HG03280 (cell line): Measurements from ENCODE around the gene PAQR4.

Experiments
- ATAC-seq: cut with Tn5 transposase; IDR thresholded peaks from one replicate; pipeline ENCODE4 v1.9.1; 2021; ENCODE audit warnings: mild to moderate bottlenecking, moderate library complexity; ENCODE audit not compliant: unreplicated experiment

The PAQR4 gene

DNA sequence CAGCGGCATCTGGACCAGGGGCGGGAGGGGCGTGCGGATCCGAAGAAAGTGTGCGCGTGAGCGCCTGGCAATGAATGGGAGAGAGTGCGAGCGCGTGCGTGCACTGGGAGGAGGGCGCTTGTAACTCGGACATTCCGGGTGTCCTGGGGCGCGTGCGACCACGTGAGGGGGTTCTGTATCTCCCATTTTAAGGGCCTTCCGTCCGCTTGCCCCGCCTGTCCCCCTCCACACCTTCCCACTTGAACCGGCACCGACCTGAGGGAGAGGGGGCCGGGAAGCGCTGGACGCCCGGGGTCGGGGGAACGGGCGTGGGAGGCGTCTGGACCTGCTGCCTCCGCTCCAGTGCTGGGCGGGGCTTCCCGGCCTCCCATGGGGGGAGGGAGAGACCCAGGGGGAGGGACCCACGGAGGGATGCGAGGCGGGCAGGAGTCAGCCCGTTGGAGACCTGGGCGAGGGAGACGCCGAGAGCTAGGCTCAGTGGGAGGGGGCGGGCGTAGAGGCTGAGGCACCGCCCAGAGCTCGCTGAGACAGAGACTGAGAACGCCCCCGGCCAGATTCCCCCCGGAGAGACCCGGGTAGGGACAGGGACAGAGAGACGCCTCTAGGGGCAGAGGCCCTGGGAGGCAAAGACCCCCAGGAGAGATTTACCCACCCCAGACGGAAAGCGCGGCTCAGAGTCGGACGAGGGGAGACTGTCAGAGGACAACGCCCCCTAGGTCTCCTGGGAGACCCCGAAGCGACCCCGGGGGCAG, 5.2 kb upstream of the PAQR4 start, which contains the start of gene KREMEN2:
Gene KREMEN2 (plus strand): TSS at position 553 of the 752 bp plus-strand sequence. CDS start 246 bp downstream, outside the sequence.
- no peak for ATAC-seq

DNA sequence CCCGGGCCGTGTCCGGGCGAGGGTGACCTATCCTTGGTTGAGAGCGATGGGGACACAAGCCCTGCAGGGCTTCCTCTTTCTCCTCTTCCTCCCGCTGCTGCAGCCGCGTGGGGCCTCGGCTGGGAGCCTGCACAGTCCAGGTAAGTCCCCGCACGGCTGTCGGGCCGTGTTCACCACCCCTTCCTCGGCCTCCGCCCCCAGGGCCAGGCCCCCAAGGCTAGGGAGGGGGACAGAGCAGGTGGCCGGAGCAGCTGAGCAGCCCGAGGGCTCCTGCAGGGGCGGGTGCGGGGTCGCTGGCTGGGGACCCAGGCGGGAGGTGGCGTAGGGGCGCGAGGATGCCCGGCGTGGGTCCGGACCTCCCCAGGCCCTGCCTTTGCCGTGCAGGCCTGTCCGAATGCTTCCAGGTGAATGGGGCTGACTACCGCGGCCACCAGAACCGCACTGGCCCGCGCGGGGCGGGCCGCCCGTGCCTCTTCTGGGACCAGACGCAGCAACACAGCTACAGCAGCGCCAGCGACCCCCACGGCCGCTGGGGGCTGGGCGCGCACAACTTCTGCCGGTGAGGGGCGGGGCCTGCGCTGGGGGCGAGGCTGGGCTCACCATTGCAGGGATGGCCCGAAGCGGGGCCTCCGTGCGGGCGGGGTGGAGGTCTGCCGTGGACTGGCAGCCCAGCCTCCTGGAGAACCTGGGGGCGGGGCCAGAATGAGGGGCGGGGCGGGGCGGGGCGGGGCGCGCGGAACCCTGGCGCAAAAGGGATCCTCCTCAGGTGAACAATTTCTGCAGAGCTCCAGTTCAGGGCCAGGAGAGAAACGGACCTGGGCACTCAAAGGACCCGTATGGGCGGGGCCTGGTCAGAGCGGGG, 4.4 kb upstream of the PAQR4 start:
- no peak for ATAC-seq

DNA sequence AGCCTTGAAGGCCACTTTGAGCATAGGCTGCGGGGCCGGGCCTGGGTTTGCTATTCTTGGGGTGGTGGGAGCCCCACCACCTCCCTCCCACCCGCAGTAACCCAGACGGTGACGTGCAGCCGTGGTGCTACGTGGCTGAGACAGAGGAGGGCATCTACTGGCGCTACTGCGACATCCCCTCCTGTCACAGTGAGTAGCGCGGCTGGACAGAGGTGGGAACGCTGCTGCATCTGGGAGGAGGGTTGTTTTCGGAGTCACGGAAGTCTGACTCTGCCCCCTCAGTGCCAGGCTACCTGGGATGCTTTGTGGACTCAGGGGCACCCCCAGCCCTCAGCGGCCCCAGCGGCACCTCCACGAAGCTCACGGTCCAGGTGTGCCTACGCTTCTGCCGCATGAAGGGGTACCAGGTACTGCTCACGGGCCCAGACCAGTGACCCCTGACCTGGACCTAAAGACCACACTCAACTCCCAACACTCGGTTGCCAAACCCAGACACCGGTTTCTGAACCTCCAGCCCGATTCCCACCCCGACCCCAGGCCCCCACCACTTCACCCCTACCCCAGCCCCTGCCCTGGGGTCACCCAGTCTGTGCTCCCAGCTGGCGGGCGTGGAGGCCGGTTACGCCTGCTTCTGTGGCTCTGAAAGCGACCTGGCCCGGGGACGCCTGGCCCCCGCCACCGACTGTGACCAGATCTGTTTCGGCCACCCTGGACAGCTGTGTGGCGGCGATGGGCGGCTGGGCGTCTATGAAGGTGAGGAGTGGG, 2.9 kb upstream of the PAQR4 start:
- no peak for ATAC-seq

DNA sequence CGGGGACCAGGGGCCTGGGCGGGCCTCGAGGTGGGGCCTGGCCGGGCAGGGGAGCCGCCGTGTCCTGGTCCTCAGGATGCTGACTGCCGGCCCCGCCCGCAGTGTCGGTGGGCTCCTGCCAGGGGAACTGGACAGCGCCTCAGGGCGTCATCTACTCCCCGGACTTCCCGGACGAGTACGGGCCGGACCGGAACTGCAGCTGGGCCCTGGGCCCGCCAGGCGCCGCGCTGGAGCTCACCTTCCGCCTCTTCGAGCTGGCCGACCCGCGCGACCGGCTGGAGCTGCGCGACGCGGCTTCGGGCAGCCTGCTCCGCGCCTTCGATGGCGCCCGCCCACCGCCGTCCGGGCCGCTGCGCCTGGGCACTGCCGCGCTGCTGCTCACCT, 2.3 kb upstream of the PAQR4 start:
- ATAC-seq = no peak

DNA sequence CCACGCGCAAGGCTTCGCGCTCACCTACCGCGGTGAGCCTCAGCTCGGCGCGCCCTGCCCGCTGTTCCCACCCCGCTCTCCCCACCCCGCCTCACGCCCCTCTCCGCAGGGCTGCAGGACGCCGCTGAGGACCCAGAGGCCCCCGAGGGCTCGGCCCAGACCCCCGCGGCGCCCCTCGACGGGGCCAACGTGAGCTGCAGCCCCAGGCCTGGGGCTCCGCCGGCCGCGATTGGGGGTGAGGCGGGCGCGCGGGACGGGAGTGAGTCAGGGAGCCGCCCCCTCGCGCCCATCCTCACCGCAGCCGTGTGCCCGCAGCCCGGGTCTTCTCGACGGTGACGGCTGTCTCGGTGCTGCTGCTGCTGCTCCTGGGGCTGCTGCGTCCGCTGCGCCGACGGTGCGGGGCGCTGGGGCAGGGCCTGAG, 1.9 kb upstream of the PAQR4 start:
- ATAC-seq = no peak

GRCh38 chr16:2967721-2968161, 1.4 kb upstream of the PAQR4 start:
- no peak for ATAC-seq

DNA sequence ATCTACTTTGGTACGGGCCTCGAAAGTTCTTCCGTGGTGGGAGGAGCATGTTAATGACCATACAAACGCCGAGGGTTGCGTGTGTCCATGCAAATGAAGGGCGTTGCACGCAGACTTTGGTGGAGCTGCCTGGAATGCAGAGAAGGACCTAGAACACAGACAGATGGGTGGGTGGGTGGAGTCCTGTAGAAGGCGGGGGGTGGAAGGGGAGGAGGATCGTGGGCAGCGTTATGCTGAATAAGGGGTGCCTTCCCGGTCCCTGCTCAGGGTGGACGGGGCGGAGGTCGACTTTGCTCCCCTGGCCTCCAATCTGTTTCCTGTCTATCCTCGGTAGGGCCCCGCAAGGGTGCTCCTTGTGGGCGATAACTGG, 795 bp upstream of the PAQR4 start:
- ATAC-seq = no peak

- peak; percentile 35 for ATAC-seq
These were observed 685 bp downstream of the PAQR4 start for GRCh38 chr16:2969545-2970521.

DNA sequence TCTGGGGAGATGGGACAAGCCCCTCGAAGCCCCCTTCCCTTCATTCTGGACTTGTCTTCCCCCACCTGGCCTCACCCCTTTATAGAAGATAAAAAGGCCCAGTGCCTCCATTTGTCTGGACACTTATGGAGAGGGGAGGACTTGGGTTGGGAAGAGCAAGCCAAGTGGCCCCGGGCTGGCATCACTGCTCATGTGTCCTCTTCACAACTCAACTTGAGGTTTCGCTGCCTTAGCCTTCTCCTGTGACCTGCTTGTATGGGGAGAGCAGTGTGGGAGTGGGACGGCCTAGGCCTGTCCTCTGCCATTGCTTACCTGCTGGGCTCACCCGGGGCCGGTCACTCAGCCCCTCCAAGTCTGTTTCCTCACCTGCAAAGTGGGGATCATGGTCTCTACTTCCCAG, 1.4 kb downstream of the PAQR4 start:
- ATAC-seq = no peak

DNA sequence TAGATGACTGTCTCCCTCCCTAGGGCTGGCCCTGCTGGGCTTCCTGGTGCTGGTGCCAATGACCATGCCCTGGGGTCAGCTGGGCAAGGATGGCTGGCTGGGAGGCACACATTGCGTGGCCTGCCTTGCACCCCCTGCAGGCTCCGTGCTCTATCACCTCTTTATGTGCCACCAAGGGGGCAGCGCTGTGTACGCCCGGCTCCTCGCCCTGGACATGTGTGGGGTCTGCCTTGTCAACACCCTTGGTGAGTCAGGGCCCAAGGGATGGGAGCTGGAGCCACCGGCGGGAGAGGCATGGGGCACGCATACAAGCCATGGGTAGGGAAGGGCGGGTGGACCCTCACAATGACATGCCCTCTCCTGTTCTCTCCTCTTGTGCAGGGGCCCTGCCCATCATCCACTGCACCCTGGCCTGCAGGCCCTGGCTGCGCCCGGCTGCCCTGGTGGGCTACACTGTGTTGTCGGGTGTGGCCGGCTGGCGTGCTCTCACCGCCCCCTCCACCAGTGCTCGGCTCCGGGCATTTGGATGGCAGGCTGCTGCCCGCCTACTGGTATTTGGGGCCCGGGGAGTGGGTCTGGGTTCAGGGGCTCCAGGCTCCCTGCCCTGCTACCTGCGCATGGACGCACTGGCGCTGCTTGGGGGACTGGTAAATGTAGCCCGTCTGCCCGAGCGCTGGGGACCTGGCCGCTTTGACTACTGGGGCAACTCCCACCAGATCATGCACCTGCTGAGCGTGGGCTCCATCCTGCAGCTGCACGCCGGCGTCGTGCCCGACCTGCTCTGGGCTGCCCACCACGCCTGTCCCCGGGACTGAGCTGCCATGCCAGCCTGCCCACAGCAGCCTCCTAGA, 2.2 kb downstream of the PAQR4 start:
- ATAC-seq = no peak

GRCh38 chr16:2971985-2972784, 3.0 kb downstream of the PAQR4 start:
- ATAC-seq = no peak

DNA sequence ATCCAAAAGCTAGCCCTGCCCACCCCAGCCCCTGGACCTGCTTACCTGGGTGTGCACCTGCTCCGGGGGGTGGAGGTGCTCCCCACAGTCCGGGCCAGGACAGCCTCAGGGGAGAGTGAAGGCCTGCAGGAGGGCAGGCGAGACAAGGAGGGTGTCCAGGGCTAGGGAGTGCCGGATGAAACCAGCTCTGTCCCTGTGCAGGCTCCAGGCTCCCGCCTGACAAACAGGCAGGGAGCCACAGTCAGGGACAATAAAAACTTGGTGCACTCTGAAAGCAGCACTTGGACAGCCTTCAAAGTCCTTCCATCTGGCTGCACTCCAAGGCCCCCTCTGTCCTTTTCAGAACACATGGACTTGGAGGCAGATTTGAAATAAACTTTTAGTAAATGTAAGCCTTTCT, 3.9 kb downstream of the PAQR4 start:
- no peak for ATAC-seq

DNA sequence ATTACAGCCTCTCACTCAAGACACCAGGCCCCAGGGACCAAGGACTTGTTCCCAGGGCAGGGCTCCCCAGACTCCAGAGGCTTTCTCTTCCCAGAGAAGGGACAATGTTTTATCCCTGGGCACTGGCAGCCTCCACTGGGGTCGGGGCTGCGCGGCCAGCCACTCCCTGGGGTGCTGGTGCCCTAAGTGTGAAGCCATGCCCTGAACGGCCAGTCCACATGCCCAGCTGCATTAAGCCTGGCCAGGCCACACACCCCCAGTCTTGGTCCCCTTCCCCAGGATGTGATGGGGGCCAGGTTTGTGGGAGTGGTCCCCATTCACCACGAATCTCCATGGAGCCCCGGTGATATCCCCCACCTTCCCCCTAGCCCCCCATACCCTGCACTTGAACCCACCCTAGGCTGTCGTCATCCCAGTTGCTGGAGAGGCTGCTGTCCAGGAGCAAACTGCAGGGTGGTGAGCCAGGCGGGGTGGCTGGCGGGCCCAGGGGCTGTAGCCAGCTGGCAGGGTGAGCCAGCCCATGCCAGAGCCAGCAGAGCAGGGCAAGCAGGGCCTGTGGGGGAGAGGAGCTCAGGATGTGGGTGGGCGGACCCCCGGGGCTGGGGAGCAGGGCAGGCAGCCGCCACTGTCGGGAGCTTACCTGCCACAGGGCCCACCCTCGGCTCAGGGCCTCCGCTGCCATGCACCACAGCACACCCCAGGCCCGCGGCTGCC, 4.6 kb downstream of the PAQR4 start:
- no peak for ATAC-seq

DNA sequence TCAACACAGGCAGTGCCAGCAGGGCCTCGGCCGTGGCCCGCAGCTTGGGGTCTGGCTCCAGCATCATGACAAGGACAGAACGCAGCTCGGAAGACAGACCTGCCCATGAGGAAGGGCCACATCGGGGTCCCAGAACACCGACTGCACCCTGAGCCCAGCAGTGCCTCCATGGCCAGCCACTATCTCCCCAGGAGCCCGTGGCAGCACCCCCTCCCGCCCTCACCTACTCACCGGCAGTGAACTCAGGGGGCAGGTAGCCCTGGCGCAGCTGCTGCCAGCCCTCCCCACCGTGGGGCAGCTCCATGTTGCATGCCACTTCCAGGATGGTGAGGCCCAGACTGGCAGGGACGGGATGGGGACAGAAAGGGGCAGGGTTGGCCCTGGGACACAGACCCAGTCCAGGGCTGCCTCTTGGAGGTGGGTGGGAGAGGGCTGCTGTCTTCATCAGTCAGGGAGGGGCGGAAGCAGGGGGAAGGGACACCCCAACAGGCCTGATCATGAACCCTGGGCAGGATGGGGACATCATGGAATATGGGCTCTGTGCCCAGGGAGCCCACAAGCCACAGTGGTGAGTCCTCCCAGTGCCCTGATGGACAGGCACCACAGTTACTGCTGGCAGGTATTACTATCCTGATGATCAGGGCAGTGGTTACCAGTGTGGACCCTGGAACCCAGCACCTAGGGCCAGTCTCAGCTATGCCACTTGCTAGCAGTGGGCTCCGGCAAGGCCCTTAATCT, 5.3 kb downstream of the PAQR4 start:
- ATAC-seq = no peak

DNA sequence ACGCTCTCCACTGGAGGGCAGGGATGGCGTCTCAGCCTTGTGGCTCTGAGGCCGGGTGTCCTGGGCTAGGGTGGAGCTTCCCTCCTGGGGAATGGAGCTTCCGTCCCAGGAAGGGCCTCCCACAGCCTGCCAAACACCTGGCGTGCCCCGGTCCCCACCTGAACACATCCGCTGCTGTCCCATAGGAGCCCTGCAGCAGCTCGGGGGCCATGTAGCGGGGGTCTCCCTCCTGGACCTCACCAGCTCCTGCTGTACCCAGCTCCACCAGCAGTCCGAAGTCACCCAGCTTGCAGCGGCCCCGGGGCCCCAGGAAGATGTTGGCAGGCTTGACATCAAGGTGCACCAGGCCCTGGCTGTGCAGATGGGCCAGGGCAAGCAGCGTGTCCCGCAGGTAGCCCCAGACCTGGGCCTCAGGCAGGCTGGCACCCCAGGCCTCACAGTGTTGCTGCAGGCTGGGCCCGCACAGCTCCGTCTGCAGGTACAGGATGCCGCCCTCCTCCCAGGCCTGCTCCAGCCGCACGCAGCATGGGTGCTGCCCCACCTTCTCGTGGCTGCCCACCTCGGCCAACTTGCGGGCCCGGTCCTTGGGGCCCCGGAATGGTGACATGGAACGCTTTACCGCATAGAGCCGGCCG, 6.1 kb downstream of the PAQR4 start:
- ATAC-seq = no peak

- no peak for ATAC-seq
These were observed 7.1 kb downstream of the PAQR4 start for GRCh38 chr16:2976201-2976600.

DNA sequence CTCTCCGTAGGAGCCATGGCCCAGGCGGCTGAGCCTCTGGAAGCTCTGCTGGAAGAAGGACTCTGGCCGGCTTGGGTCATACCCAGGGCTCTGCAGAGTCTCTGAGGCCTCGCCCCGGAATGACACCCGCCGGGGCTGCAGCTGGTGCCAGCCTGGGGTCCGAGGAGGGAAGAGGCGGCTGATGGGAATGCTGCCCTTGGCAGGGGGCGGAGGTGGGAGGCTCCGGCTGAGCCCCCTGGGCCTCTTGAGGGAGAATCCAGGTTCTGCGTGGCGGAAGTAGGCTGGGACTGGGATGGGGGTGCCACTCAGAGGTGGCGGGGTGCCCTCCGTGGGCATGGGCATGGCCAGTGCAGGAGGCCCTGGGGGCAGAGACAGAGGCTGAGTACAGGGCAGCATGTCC, 7.5 kb downstream of the PAQR4 start:
- no peak for ATAC-seq
